Fibroblast of skin of abdomen (primary cell): ENCODE results near the gene UMPS.
"Not testable (repeated sequence)": the region's sequence is repeated elsewhere in the genome, so short reads cannot be mapped to it uniquely, and the experiment has no call there.

Experiments used
- DNase-seq: peaks from one replicate; pipeline ENCODE4 v3.0.0-alpha.2; 2013

UMPS gene

DNA sequence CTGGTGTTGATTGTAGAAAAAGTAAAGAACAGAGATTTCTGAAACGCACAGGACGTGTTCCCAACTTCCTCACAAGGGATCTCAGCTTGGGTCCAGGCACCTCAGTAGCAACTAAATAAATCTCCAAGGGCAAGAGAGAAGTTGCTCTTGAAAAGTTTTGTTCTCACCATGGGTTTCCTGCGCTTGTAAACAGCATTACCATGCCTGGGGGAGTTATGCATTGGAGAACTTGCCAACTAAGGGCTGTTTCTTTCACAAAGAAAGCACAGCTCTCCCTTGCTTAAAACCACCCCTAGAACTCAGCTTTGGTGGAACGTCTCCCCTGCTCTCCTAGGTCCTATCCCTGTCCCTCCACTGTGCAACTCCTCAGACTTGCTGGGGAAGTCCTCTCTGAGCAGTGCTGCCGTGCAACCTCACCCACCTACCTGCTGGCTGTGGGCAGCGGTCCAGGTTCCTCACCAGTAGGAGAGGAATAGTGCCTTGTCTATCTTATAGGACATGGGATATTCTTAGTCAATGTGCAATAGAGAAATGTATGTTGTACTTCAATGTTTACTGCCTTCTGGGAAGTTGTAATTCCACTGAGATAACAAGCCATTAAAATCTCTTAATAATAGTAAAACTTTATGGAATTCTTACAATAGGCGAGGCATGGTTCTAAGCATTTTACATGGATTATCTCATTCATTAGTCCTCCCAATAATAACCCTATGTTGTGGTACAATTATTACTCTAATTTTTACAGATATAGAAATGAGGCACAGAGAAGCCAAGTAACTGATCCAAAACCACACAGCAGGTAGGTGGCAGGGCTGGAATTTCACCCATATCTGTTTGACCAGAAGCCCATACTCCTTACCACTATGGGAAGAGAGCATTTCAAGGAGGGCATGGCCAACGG lies 51.5 kb downstream of the UMPS start:
- DNase-seq = no peak

DNA sequence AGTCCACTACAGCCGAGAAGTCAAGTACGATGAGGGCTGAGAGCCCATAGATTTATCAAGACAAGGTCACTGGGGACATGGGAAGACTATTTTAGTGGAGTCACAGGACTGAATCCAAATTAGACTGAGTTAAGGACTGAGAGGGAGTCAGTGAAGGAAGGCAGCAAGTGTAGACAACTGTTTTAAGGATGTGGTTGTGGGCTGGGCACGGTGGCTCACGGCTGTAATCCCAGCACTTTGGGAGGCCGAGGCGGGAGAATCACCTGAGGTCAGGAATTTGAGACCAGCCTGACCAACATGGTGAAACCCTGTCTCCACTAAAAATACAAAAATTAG lies 52.1 kb downstream of the UMPS start:
- DNase-seq = not testable (repeated sequence)

GRCh38 chr3:124783696-124784095 lies 53.4 kb downstream of the UMPS start:
- no peak for DNase-seq

- no peak for DNase-seq
These were observed 54.6 kb downstream of the UMPS start for GRCh38 chr3:124784686-124785382.

DNA sequence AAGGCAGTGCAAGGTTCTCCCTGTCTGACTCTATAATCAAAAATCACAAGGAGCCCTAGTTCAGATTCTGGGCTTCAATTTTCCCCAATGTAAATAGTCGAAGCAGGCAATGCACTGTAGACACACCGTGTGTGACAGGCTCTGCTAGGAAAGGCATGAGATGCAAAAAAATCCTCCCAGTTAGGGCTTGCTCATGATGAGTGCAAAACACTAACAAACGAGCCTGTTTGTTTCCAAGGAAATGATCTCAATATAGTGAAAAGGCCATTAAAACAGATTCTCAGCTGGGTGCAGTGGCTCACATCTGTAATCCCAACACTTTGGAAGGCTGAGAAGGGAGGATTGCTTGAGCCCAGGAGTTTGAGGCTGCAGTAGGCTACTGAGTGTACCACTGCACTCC lies 55.7 kb downstream of the UMPS start:
- no peak for DNase-seq

DNA sequence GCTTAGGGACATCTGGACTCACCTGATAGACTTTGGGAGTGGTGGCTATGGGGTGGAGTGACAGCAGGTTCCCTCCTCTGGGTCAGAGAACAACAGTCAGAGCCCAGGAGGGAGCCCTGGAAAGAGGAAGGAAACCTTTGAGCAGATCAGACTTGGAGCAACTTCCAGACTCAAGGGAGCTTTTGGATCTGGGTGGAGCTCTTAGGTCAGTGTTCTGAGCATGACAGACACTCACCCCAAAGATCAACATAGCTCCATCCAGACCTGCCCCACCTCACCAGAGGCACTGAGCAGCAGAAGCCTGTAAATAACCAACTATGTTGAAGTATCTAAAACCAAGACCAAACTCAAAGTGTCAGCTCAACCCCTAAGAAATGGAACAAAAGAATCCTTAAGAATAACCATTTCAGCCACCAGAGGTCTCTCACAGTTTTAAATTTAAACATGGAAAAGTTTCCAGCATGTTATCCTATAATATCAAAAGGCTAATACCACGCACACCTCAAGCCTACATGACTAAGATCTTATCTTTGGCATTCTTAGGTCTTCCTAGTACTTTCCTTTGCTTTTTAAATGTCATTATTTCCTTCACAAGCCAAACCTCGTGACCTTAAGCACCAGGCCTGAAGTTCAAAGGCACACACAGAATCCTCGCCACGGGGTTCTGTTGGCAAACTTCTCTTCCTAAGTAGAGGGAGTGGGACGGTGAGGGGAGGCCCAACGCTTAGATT lies 56.4 kb downstream of the UMPS start:
- peak; percentile 42 for DNase-seq

DNA sequence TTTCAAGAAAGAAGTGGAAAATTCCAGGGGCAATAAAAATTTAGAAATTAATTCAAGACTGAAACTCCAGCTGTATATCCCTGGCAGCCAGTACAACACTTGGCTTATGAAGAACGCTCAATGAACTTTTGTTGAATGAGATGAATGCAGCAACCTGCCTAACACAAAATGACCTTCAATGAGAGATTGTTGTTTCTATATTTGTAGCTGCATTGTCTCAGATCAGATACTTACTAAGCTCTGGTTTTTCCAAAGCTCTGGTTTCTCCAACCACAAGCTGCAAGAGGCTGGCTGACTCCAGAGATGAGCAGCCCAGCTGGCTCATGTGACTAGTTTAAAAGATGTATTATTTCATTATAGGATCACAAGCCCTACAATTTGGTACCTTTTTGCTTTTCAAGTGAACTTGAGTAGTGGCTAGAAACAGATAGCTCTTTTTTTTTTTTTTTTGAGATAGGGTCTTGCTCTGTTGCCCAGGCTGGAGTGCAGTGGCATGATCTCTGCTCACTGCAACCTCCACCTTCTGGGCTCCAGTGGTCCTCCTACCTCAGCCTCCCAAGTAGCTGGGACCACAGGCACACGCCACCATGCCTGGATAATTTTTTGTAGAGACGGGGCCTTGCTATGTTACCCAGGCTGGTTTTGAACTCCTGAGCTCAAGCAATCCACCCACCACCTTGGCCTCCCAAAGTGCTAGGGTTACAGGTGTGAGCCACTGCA lies 57.4 kb downstream of the UMPS start:
- DNase-seq = peak; percentile 51

GRCh38 chr3:124788254-124788745 lies 58.0 kb downstream of the UMPS start:
- DNase-seq = no peak

GRCh38 chr3:124789103-124789502 lies 58.9 kb downstream of the UMPS start:
- not testable (repeated sequence) for DNase-seq

GRCh38 chr3:124791142-124791541 lies 60.9 kb downstream of the UMPS start:
- peak; percentile 93 for DNase-seq

DNA sequence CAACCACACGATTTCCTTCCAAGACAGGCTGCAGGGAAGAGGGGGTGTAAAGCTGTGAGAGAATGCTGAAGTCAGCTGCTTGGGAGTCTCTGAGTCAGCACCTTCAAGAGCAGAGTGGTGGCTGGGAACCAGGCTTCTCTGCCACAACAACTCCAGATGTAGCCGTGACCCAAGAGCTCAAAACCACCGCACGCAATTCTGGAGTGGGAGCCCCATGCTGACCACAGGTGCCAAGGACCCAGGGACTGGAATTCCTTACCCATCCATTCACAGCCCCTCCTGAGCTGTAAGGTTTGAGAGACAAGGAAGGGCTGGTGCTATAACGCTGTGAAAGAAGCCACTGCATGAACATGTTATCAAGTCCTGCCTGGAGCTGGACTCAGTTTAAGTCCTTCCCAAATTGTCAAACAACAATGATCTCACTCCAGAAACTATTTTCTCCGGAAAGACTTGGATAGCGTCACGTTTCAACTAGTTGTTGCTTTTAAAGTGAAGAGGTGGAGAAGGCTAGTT lies 61.4 kb downstream of the UMPS start:
- peak; percentile 97 for DNase-seq

- peak; percentile 45 for DNase-seq
These were observed 62.2 kb downstream of the UMPS start for GRCh38 chr3:124792341-124793040.

GRCh38 chr3:124793054-124793739 lies 62.9 kb downstream of the UMPS start:
- no peak for DNase-seq

GRCh38 chr3:124796477-124796876 lies 66.2 kb downstream of the UMPS start:
- DNase-seq = no peak

DNA sequence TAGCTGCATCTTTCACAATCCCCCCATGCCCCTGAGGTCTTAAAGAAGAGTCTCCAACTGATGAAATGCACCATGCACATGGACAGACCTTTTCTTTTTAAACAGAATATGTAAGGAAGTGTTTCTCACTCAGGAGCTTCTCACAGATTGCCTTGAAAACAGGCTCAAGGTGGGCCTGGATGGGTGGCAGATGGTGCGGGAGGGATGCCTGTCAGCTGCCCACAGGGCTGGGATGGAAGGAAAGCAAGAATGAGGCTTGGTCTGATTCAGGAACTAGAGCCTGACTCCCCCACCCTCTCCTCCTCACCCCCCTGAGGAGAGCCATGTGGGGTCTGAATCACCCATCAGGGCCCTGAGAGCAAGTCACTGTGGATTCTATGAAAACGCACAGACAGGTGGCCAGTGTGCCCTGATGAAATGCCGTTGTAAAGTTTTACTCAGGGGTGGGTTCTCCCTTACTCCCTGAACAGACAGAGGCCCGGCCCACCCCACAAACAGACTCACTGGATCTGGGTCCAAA lies 67.2 kb downstream of the UMPS start:
- DNase-seq = no peak
